ENCODE data around the gene USP49. TPM values are rescaled to one million over a fixed set of nuclear protein-coding genes. Genes with fewer than 3 reads are reported as not detected.
A peak's percentile ranks its signal among the peaks of the same experiment; 100 is the strongest.

The USP49 gene
- total RNA-seq, 3 donors from 2014 or later (not counting 1 experiment from before 2014, with no cell fraction given) = 6.4 to 15.1 (median 11.5) TPM

- H3K27me3 ChIP-seq (ENCODE audit: control insufficient read depth, insufficient read depth, low read length) = no peaks in the 10 kb centered on the region
- H3K36me3 Mint-ChIP-seq = peaks cover 7% of the 10 kb centered on the region
- WGBS (ENCODE audit: insufficient coverage) = 4% methylated on average over 10 of the region's 11 CpGs
These were observed 44.1 kb upstream of the USP49 start for GRCh38 chr6:41939176-41939847.

GRCh38 chr6:41938590-41939175, 43.5 kb upstream of the USP49 start:
- Histone ChIP-seq H3K4me1 (ENCODE audit: control insufficient read depth, insufficient read depth, low read length) (peaks cover 81% of the 10 kb centered on the region), H3K36me3 (ENCODE audit: control insufficient read depth, insufficient read depth, low read length) (peaks cover 39% of the 10 kb centered on the region), H3K27ac (ENCODE audit: low read length) (peak overlapping the region; percentile 61), H3K27me3 (ENCODE audit: control insufficient read depth, insufficient read depth, low read length) (no peaks in the 10 kb centered on the region), H3K9me3 (ENCODE audit: control insufficient read depth, insufficient read depth, low read length) (no peaks in the 10 kb centered on the region), H3K4me3 (ENCODE audit: low read length) (peak overlapping the region; percentile 92)
- Mint-ChIP-seq H3K27me3 (ENCODE audit: low read depth in 2 of 2) (no peaks in the 10 kb centered on the region), H3K4me1 (peaks cover 71 to 80% of the 10 kb centered on the region in 2 donors), H3K27ac (peak overlapping the region; percentile 88 to 95), H3K36me3 (peaks cover 7% of the 10 kb centered on the region), H3K4me3 (peak overlapping the region; percentile 97), H3K9me3 (no peaks in the 10 kb centered on the region)
- TF ChIP-seq CTCF (IDR thresholded peaks at IDR 0.05) = no peak
- intact Hi-C loops (cut with micrococcal nuclease) = loop anchor here (5.0 kb wide), 2 partner anchors 34 to 206 kb away; no protein-coding TSS in a partner anchor
- DNase-seq = peak in 1 of 2 donors; percentile 45
- 22% methylated on average over 5 of the region's 5 CpGs for WGBS (ENCODE audit: insufficient coverage)
- ATAC-seq = no peak

More at GRCh38 chr6:41939176-41939847, 44.1 kb upstream of the USP49 start:
- Mint-ChIP-seq H3K9me3 (no peaks in the 10 kb centered on the region), H3K4me3 (peak overlapping the region; percentile 97), H3K27me3 (ENCODE audit: low read depth in 2 of 2) (no peaks in the 10 kb centered on the region), H3K27ac (peak overlapping the region; percentile 88 to 95), H3K4me1 (peaks cover 68 to 78% of the 10 kb centered on the region in 2 donors)
- H3K27ac ChIP-seq (ENCODE audit: low read length) = peak overlapping the region; percentile 61
- DNase-seq (peak in 1 of 2 donors; percentile 40), ATAC-seq (no peak)
- intact Hi-C loops (cut with micrococcal nuclease) = loop anchor here (5.0 kb wide), 2 partner anchors 33 to 207 kb away; no protein-coding TSS in a partner anchor
- no peak for TF ChIP-seq CTCF (IDR thresholded peaks at IDR 0.05)
- peaks cover 36% of the 10 kb centered on the region for H3K36me3 ChIP-seq (ENCODE audit: control insufficient read depth, insufficient read depth, low read length)
- peaks cover 77% of the 10 kb centered on the region for H3K4me1 ChIP-seq (ENCODE audit: control insufficient read depth, insufficient read depth, low read length)
- no peaks in the 10 kb centered on the region for H3K9me3 ChIP-seq (ENCODE audit: control insufficient read depth, insufficient read depth, low read length)
- peak overlapping the region; percentile 92 for H3K4me3 ChIP-seq (ENCODE audit: low read length)

- Mint-ChIP-seq H3K9me3 (no peaks in the 10 kb centered on the region), H3K4me1 (peaks cover 74 to 83% of the 10 kb centered on the region in 2 donors), H3K27ac (peak overlapping the region; percentile 88 to 95), H3K27me3 (ENCODE audit: low read depth in 2 of 2) (no peaks in the 10 kb centered on the region), H3K4me3 (peak overlapping the region; percentile 97), H3K36me3 (peaks cover 7% of the 10 kb centered on the region)
- H3K27ac ChIP-seq (ENCODE audit: low read length) = peak overlapping the region; percentile 61
- peak in 1 of 3 donors; percentile 14 for ATAC-seq
- H3K36me3 ChIP-seq (ENCODE audit: control insufficient read depth, insufficient read depth, low read length) = peaks cover 45% of the 10 kb centered on the region
- peak in 1 of 2 donors; percentile 81 for DNase-seq
- H3K4me3 ChIP-seq (ENCODE audit: low read length) = peak overlapping the region; percentile 92
- 4% methylated on average over 4 of the region's 4 CpGs for WGBS (ENCODE audit: insufficient coverage)
- no peak for TF ChIP-seq CTCF (IDR thresholded peaks at IDR 0.05)
- H3K27me3 ChIP-seq (ENCODE audit: control insufficient read depth, insufficient read depth, low read length) = no peaks in the 10 kb centered on the region
- intact Hi-C loops (cut with micrococcal nuclease) = loop anchor here (2.0 to 5.0 kb wide), 3 partner anchors 34 to 206 kb away; partner anchors contain the start of gene PRICKLE4
- no peaks in the 10 kb centered on the region for H3K9me3 ChIP-seq (ENCODE audit: control insufficient read depth, insufficient read depth, low read length)
- peaks cover 86% of the 10 kb centered on the region for H3K4me1 ChIP-seq (ENCODE audit: control insufficient read depth, insufficient read depth, low read length)
These were observed 42.8 kb upstream of the USP49 start for GRCh38 chr6:41937861-41938574.

All from natural killer cell (primary cell).